Stomach (tissue), 4 donors: ENCODE measurements around the gene STOX1.
"Not testable (repeated sequence)": the region's sequence is repeated elsewhere in the genome, so short reads cannot be mapped to it uniquely, and the experiment has no call there.

ENCODE experiments used
- CTCF ChIP-seq, 7 experiments: fragments of 450-650 bp in 4 of 7; fragments of 200-600 bp in 3 of 7; sonication (generic) in 3 of 7; IDR thresholded peaks; one replicate each; pipeline ENCODE4 v1.5.1; 2016 to 2019; ENCODE audit warnings: antibody characterized with exemption in 7 of 7, control low read depth in 2 of 7, mild to moderate bottlenecking in 1 of 7
- EP300 ChIP-seq: sonication (generic); formaldehyde crosslinking; IDR thresholded peaks from one replicate; pipeline ENCODE4 v1.6.1; 2017; ENCODE audit warnings: antibody characterized with exemption
- POLR2A ChIP-seq, 4 donors: fragments of 450-650 bp; IDR thresholded peaks; one replicate each; pipeline ENCODE4 v1.6.1; 2016; ENCODE audit warnings: antibody characterized with exemption in 4 of 4, control low read depth in 2 of 4, mild to moderate bottlenecking in 1 of 4, moderate library complexity in 1 of 4

- not testable (repeated sequence) for TF ChIP-seq CTCF (IDR thresholded peaks at IDR 0.05); POLR2A (IDR thresholded peaks at IDR 0.05); EP300
Measured at GRCh38 chr10:68929888-68930287, 102.6 kb downstream of the STOX1 start.
